B cell (primary cell): Measurements from ENCODE around the gene GPR119. TPM values are rescaled to one million over a fixed set of nuclear protein-coding genes. Genes with fewer than 3 reads are reported as not detected.

Experiments
- ATAC-seq: fragments of 200-7000 bp; cut with Tn5 transposase; one replicate; pipeline ENCODE4 v1.10.0; 2021; ENCODE audit warnings: low read depth, mild to moderate bottlenecking, moderate number of reproducible peaks, moderate library complexity
- CTCF ChIA-PET: fragments of 350-600 bp; sonication (Branson Sonifier 250); formaldehyde crosslinking; loops from one replicate; lab custom pipeline; 2021; ENCODE audit warnings: antibody characterized with exemption, inconsistent platforms; lab: Charles Lee
- POLR2A ChIA-PET: fragments of 350-600 bp; sonication (Branson Sonifier 250); formaldehyde crosslinking; loops from one replicate; lab custom pipeline; 2021; ENCODE audit warnings: antibody characterized with exemption; lab: Charles Lee
- DNase-seq: peaks from one replicate; pipeline ENCODE4 v3.0.0; 2013
- H2AFZ ChIP-seq: 2 replicates; pipeline ENCODE4 v1.6.1; 2012; ENCODE audit warnings: mild to moderate bottlenecking, low read depth, low read length; ENCODE audit not compliant: insufficient read depth, poor library complexity, severe bottlenecking
- H3K27ac ChIP-seq, 2 donors: 1 replicate in 1 of 2; 2 replicates in 1 of 2; pipeline ENCODE4 v1.5.1; 2012 to 2013; ENCODE audit warnings: low read length in 2 of 2, mild to moderate bottlenecking in 2 of 2, moderate library complexity in 1 of 2
- H3K27me3 ChIP-seq, 4 experiments: fragments of 200-600 bp in 1 of 4; sonication (generic) in 1 of 4; replicated peaks in 1 of 4; 1 replicate in 2 of 4; 2 replicates in 2 of 4; pipeline versions ENCODE4 v1.6.1 to v1.7.0; 2013 to 2016; ENCODE audit warnings: low read length in 3 of 4, mild to moderate bottlenecking in 2 of 4, mixed read lengths in 1 of 4, moderate library complexity in 1 of 4; ENCODE audit not compliant: insufficient read depth in 4 of 4, control insufficient read depth in 3 of 4; ENCODE audit errors: control extremely low read depth in 1 of 4
- H3K36me3 ChIP-seq, 2 experiments: replicated peaks in 1 of 2; 1 replicate in 1 of 2; 2 replicates in 1 of 2; pipeline versions ENCODE4 v1.6.1 to v1.7.1; 2013; ENCODE audit warnings: low read length in 1 of 2; ENCODE audit not compliant: insufficient read depth in 2 of 2, control insufficient read depth in 1 of 2; ENCODE audit errors: control extremely low read depth in 1 of 2, extremely low read depth in 1 of 2
- H3K4me1 ChIP-seq, 2 donors: fragments of 200-600 bp in 1 of 2; sonication (generic) in 1 of 2; 1 replicate in 1 of 2; 2 replicates in 1 of 2; pipeline versions ENCODE4 v1.5.1 to v1.6.1; 2013 to 2017; ENCODE audit warnings: low read length in 2 of 2; ENCODE audit not compliant: control insufficient read depth in 2 of 2, insufficient read depth in 2 of 2
- H3K4me2 ChIP-seq: replicated peaks from 2 replicates; pipeline ENCODE3; 2012; ENCODE audit warnings: mild to moderate bottlenecking, low read depth, low read length; ENCODE audit not compliant: poor library complexity, severe bottlenecking
- H3K4me3 ChIP-seq, 5 experiments: fragments of 200-600 bp in 1 of 5; sonication (generic) in 1 of 5; 1 replicate in 3 of 5; 2 replicates in 2 of 5; pipeline versions ENCODE4 v1.5.1 to v1.7.0; 2011 to 2016; ENCODE audit warnings: low read length in 4 of 5, mild to moderate bottlenecking in 4 of 5, low read depth in 2 of 5, control low read depth in 1 of 5, moderate library complexity in 1 of 5; ENCODE audit not compliant: insufficient read depth in 1 of 5; ENCODE audit errors: control extremely low read depth in 1 of 5, extremely low read depth in 1 of 5
- H3K79me2 ChIP-seq: fragments of 200-600 bp; sonication (generic); one replicate; pipeline ENCODE4 v1.6.0; 2016; ENCODE audit warnings: low read length; ENCODE audit not compliant: control insufficient read depth, insufficient read depth
- H3K9ac ChIP-seq: fragments of 200-600 bp; sonication (generic); 2 replicates; pipeline ENCODE4 v1.6.1; 2017; ENCODE audit warnings: mild to moderate bottlenecking, low read length, moderate library complexity
- H3K9me3 ChIP-seq, 3 donors: one replicate each; pipeline versions ENCODE4 v1.6.1 to v1.7.1; 2013; ENCODE audit warnings: low read length in 2 of 3; ENCODE audit not compliant: control insufficient read depth in 2 of 3, insufficient read depth in 1 of 3; ENCODE audit errors: control extremely low read depth in 1 of 3
- H4K20me1 ChIP-seq: 2 replicates; pipeline ENCODE4 v1.6.0; 2012; ENCODE audit warnings: mild to moderate bottlenecking, low read length; ENCODE audit not compliant: insufficient read depth, control insufficient read depth, poor library complexity, severe bottlenecking
- H3K27ac Mint-ChIP-seq: one replicate; pipeline ENCODE4 v1.8.0; 2021; ENCODE audit warnings: mixed read lengths
- H3K27me3 Mint-ChIP-seq: one replicate; pipeline ENCODE4 v1.8.0; 2021; ENCODE audit warnings: mixed read lengths
- H3K4me1 Mint-ChIP-seq: one replicate; pipeline ENCODE4 v1.8.0; 2021; ENCODE audit warnings: mixed read lengths
- H3K4me3 Mint-ChIP-seq: one replicate; pipeline ENCODE4 v1.8.0; 2021; ENCODE audit warnings: mixed read lengths
- H3K9me3 Mint-ChIP-seq: one replicate; pipeline ENCODE4 v1.8.0; 2022; ENCODE audit warnings: mixed read lengths; ENCODE audit not compliant: insufficient read depth
- CTCF ChIP-seq: fragments of 200-600 bp; IDR thresholded peaks from one replicate; pipeline ENCODE4 v1.8.0; 2022; ENCODE audit warnings: antibody characterized with exemption, mild to moderate bottlenecking
- EZH2 ChIP-seq: IDR thresholded peaks from 2 replicates; pipeline ENCODE4 v1.6.1; 2012; ENCODE audit warnings: borderline replicate concordance, low read depth, mild to moderate bottlenecking, moderate library complexity, low read length; ENCODE audit not compliant: insufficient read depth, poor library complexity, severe bottlenecking
- WGBS: methylation state at CpG from one replicate; pipeline ENCODE4 v1.1.5; 2013; ENCODE audit warnings: missing lambda C conversion rate; ENCODE audit not compliant: insufficient coverage; 5-methylcytosine and 5-hydroxymethylcytosine counted together
- intact Hi-C: fragments of 100-400 bp; cut with micrococcal nuclease; formaldehyde crosslinking; loops from one replicate; pipeline ENCODE4 v1.10.0; 2022
- polyA plus RNA-seq: library from polyadenylated mRNA; depleted of rRNA; stranded (reverse); fragments of >200 nt; gene quantifications from 2 replicates; pipeline ENCODE4 v1.2.3, GENCODE V29; 2012
- total RNA-seq, 2 donors: library from RNA; stranded (reverse); fragments of 120-200 nt in 1 of 2; gene quantifications; 1 replicate in 1 of 2; 2 replicates in 1 of 2; pipeline versions ENCODE4 v1.2.3 to v1.2.4, GENCODE V29; 2013 to 2022

GPR119 gene
- total and polyA plus RNA-seq, 2 donors (not counting 1 experiment from before 2014, with no cell fraction given), result not detected

- CTCF ChIA-PET, result no interaction called here
- Mint-ChIP-seq H3K4me1 (peaks cover 28% of the 10 kb centered on the region), H3K4me3 (peak overlapping the region; percentile 95), H3K27ac (peak overlapping the region; percentile 85), H3K27me3 (peaks cover 15% of the 10 kb centered on the region), H3K9me3 (no peaks in the 10 kb centered on the region)
- Histone ChIP-seq H3K4me2 (peak overlapping the region; percentile 68), H3K79me2 (no peaks in the 10 kb centered on the region), H3K36me3 (peaks cover 0 to 2% of the 10 kb centered on the region in 2 experiments), H3K4me1 (peaks cover 9 to 11% of the 10 kb centered on the region in 2 donors), H3K27me3 (peaks cover 0 to 7% (median 0%) of the 10 kb centered on the region in 4 experiments), H2AFZ (peak overlapping the region; percentile 83), H3K9me3 (no peaks in the 10 kb centered on the region), H4K20me1 (no peaks in the 10 kb centered on the region), H3K4me3 (peak overlapping the region; percentile 16 to 81 (median 73)), H3K27ac (peak overlapping the region in 1 of 2 donors; percentile 87), H3K9ac (peak overlapping the region; percentile 90)
- no peak for TF ChIP-seq CTCF
- no peak for TF ChIP-seq EZH2
- ATAC-seq (no peak), DNase-seq (no peak)
- intact Hi-C loops, result loop anchor here (2.0 kb wide), 1 partner anchor 501 kb away; the partner anchor contains the start of gene ENOX2
- WGBS, result 3% methylated on average over 6 of the region's 13 CpGs
- POLR2A ChIA-PET, result no interaction called here
Measured at GRCh38 chrX:130402208-130402684, 16.8 kb upstream of the GPR119 start.

GRCh38 chrX:130401415-130402207 is 16.1 kb upstream of the GPR119 start, which contains the start of gene RBMX2:
Gene RBMX2, plus strand, starts transcription at chrX:130401987. Its CDS starts 46 bp downstream, at chrX:130402033.
- H4K20me1 ChIP-seq, result no peaks in the 10 kb centered on the region
- H2AFZ ChIP-seq, result peak within 1 kb of the TSS; percentile 83
- intact Hi-C loops, result loop anchor here (1.0 to 2.0 kb wide), 2 partner anchors 61 to 501 kb away; partner anchors contain the start of gene ENOX2
- 0% methylated on average over 24 of the region's 47 CpGs for WGBS
- H3K4me3 ChIP-seq, result peak within 1 kb of the TSS; percentile 73 to 81 (median 73)
- H3K79me2 ChIP-seq, result no peaks in the 10 kb centered on the region
- Mint-ChIP-seq H3K9me3 (no peaks in the 10 kb centered on the region), H3K27ac (peak within 1 kb of the TSS; percentile 90), H3K27me3 (peaks cover 21% of the 10 kb centered on the region), H3K4me3 (peak within 1 kb of the TSS; percentile 95), H3K4me1 (peaks cover 26% of the 10 kb centered on the region)
- H3K27ac ChIP-seq, result peak within 1 kb of the TSS; percentile 67 to 87
- H3K36me3 ChIP-seq, result peaks cover 0 to 2% of the 10 kb centered on the region in 2 experiments
- H3K9ac ChIP-seq, result peak within 1 kb of the TSS; percentile 90
- H3K4me1 ChIP-seq, result peaks cover 9 to 11% of the 10 kb centered on the region in 2 donors
- ATAC-seq (peak; percentile 82), DNase-seq (peak; percentile 78)
- TF ChIP-seq EZH2 (no peak), CTCF (no peak)
- H3K9me3 ChIP-seq, result no peaks in the 10 kb centered on the region
- CTCF ChIA-PET, result no interaction called here
- peak within 1 kb of the TSS; percentile 68 for H3K4me2 ChIP-seq
- H3K27me3 ChIP-seq, result peaks cover 0 to 9% (median 0%) of the 10 kb centered on the region in 4 experiments
- POLR2A ChIA-PET, result no interaction called here
